Kidney (tissue), 22 donors: ENCODE measurements around the gene VENTX. TPM values are rescaled to one million over a fixed set of nuclear protein-coding genes. Genes with fewer than 3 reads are reported as not detected.

Source experiments
- DNase-seq, 5 donors: peaks; one replicate each; pipeline ENCODE4 v3.0.0-alpha.2; 2013 to 2020
- FAIRE-seq: peaks from 2 replicates; lab custom pipeline; 2012; peaks lifted over from hg19 to GRCh38; lab: Jason Lieb, UNC
- H3K27ac ChIP-seq, 2 donors: one replicate each; pipeline ENCODE4 v1.7.0; 2013; ENCODE audit warnings: low read depth in 2 of 2, low read length in 2 of 2, inconsistent platforms in 1 of 2
- H3K27me3 ChIP-seq: one replicate; pipeline ENCODE4 v1.7.1; 2013; ENCODE audit warnings: low read length, inconsistent platforms; ENCODE audit not compliant: control insufficient read depth, insufficient read depth
- H3K36me3 ChIP-seq, 3 donors: one replicate each; pipeline versions ENCODE4 v1.7.0 to v1.7.1; 2013; ENCODE audit warnings: low read length in 3 of 3, control low read depth in 1 of 3, inconsistent platforms in 1 of 3; ENCODE audit not compliant: insufficient read depth in 3 of 3, control insufficient read depth in 2 of 3
- H3K4me1 ChIP-seq, 3 donors: one replicate each; pipeline versions ENCODE4 v1.7.0 to v1.7.1; 2013; ENCODE audit warnings: low read length in 3 of 3, inconsistent platforms in 1 of 3, low read depth in 1 of 3; ENCODE audit not compliant: control insufficient read depth in 2 of 3, insufficient read depth in 2 of 3
- H3K4me3 ChIP-seq, 3 donors: one replicate each; pipeline versions ENCODE4 v1.7.0 to v1.8.1; 2013; ENCODE audit warnings: low read length in 3 of 3, control low read depth in 1 of 3, inconsistent platforms in 1 of 3
- H3K9ac ChIP-seq, 3 donors: one replicate each; pipeline versions ENCODE4 v1.7.0 to v1.7.1; 2013; ENCODE audit warnings: low read length in 3 of 3, control low read depth in 1 of 3, inconsistent platforms in 1 of 3
- H3K9me3 ChIP-seq, 3 donors: one replicate each; pipeline versions ENCODE4 v1.7.0 to v1.7.1; 2013; ENCODE audit warnings: low read length in 3 of 3, control low read depth in 1 of 3, inconsistent platforms in 1 of 3; ENCODE audit not compliant: control insufficient read depth in 2 of 3, insufficient read depth in 1 of 3
- intact Hi-C: fragments of 100-400 bp; cut with DNase I; formaldehyde crosslinking; loops from one replicate; pipeline ENCODE4 v1.11.1; 2022
- long read RNA-seq, 10 donors: library from polyadenylated mRNA in 1 of 10; unstranded in 1 of 10; transcript quantifications; one replicate each; pipeline ENCODE4 v2.0.0 and lab custom pipeline, GENCODE V29; 2021 to 2026
- polyA plus RNA-seq: library from polyadenylated mRNA; stranded (reverse); fragments of 350-450 nt; fragmentation: Illumina TruSeq; extraction: RNeasy Lipid Tissue Mini Kit (QIAGEN cat#74804); gene quantifications from one replicate; pipeline ENCODE4 v1.2.3, GENCODE V29; 2014; ENCODE audit warnings: low read depth, low replicate concordance; ENCODE audit not compliant: insufficient read depth
- total RNA-seq: library from RNA; stranded (reverse); fragmentation: NEBNext Ultra II Directional; extraction: Animal tissue kit (Norgen Biotek cat#: 25700); gene quantifications from one replicate; pipeline ENCODE4 v1.2.1, GENCODE V29; 2021
- TF ChIP-seq, protein P1 (sequence below): IDR thresholded peaks from 3 replicates; pipeline ENCODE4 v1.5.1; 2012; ENCODE audit warnings: mild to moderate bottlenecking, moderate library complexity, borderline replicate concordance; ENCODE audit not compliant: insufficient read depth; ENCODE audit errors: extremely low read depth
- donor health status: control.
- donor health status: control.
- donor health status: control.
- donor health status: control.
- donor health status: control.
- donor health status: DM: yes; HTN: yes; CAD: no.
- donor health status: Normal renal cell carcinoma (clear cell type).

VENTX gene, protein sequence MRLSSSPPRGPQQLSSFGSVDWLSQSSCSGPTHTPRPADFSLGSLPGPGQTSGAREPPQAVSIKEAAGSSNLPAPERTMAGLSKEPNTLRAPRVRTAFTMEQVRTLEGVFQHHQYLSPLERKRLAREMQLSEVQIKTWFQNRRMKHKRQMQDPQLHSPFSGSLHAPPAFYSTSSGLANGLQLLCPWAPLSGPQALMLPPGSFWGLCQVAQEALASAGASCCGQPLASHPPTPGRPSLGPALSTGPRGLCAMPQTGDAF
- 3.3 TPM for total RNA-seq
- 0.39 TPM for polyA plus RNA-seq
- long read RNA-seq, donor 1 = 0 reads
- long read RNA-seq, donor 2 = 0 reads
- long read RNA-seq, donor 3 = 0 reads
- long read RNA-seq, donor 4 = 0 reads
- long read RNA-seq, donor 5 = 0 reads
- long read RNA-seq, donor 6 = 0 reads
- long read RNA-seq, donor 7, partial matches to known transcripts = 1 of 3 reads
- long read RNA-seq, donor 7, other reads (novel, unspliced or antisense) = 1 of 3 reads
- long read RNA-seq, donor 8 = 0 reads
- long read RNA-seq, donor 9 = 0 reads
- long read RNA-seq, donor 10 = 0 reads

DNA sequence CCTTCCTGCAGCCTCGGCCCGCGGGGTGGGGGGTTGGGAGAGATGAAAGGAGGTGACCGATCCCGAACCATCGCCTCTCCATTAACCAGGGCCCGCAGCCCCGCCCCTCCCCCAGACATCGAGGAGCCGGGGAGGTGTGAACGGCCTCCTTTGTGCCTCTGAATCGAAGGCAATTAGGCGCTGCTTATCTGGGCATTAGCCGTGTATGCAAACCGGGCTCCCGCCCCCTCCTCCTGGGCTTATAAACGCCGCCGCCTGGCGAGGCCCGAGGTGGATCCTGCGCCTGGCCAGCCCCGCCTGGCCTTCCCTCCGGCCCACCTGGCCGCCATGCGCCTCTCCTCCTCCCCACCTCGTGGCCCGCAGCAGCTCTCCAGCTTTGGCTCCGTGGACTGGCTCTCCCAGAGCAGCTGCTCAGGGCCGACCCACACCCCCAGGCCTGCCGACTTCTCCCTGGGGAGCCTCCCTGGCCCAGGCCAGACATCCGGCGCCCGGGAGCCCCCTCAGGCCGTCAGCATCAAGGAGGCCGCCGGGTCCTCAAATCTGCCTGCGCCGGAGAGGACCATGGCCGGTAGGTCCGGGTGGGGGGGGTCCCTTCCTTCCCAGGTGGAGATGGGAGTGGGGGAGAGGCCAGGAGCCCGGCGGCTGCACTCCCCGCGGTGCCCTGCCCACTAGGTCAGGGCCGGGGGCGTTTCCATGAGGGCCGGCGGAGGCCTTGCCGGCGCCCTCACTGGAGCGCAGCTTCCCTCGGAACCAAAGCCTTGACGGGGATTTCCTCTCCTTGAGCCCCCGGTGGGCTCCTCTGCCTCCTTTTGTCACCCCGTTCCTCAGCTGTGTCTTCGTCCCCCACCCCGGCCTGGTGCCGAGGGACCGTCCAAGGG lies at the start of gene VENTX:
VENTX (plus strand) TSS at position 268 of the 878 bp plus-strand sequence; CDS start at position 328, 60 bp downstream.
- DNase-seq (peak in 2 of 5 donors; percentile 35 to 66), FAIRE-seq (no peak)
- Histone ChIP-seq H3K4me1 (peaks cover 0 to 4% (median 0%) of the 10 kb centered on the region in 3 donors), H3K9me3 (no peaks in the 10 kb centered on the region), H3K9ac (no peak within 1 kb of the TSS), H3K36me3 (no peaks in the 10 kb centered on the region), H3K27me3 (peaks cover 9% of the 10 kb centered on the region), H3K4me3 (no peak within 1 kb of the TSS), H3K27ac (no peak within 1 kb of the TSS)
- intact Hi-C loops = no loop called here
- TF ChIP-seq, protein P1, sequence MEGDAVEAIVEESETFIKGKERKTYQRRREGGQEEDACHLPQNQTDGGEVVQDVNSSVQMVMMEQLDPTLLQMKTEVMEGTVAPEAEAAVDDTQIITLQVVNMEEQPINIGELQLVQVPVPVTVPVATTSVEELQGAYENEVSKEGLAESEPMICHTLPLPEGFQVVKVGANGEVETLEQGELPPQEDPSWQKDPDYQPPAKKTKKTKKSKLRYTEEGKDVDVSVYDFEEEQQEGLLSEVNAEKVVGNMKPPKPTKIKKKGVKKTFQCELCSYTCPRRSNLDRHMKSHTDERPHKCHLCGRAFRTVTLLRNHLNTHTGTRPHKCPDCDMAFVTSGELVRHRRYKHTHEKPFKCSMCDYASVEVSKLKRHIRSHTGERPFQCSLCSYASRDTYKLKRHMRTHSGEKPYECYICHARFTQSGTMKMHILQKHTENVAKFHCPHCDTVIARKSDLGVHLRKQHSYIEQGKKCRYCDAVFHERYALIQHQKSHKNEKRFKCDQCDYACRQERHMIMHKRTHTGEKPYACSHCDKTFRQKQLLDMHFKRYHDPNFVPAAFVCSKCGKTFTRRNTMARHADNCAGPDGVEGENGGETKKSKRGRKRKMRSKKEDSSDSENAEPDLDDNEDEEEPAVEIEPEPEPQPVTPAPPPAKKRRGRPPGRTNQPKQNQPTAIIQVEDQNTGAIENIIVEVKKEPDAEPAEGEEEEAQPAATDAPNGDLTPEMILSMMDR = no peak

DNA sequence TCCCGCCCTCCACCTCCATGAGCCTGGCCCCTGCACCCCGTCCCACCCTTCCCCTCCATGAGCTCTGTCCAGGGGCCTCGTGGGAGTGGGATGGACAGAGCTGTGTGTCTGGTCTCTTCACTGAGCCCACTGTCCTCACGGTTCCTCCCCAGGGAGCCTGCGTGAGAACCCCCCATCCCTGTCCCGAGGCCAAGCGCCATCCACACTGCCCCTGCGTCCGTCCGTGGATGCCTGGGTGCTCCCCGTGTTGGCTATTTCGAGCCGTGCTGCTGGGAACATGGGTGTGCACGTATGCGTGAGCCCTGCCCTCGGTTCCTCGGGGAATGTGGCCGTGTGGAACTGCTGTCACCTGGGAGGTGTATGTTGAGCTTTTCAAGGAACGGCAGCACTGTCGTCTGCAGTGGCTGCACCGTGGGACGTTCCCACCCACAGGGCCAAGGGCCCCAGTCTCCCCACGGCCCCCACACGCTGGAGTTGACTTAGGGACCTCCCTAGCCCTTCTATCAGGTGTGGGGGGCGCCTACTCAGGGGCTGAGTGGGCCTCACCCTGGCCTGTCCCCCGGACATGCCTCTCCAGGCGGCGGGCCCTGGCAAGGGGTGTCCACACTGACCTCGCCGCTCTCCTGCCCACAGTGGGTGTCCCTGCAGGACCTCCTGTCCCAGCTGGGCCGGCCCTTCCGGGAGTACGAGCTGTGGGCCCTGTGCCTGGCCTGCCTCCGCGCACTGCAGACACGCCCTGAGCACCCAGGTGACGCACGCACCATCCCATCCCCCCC lies 49.6 kb upstream of the VENTX start:
- FAIRE-seq (no peak), DNase-seq (peak in 1 of 5 donors; percentile 68)
- Histone ChIP-seq H3K36me3 (peaks cover 0 to 2% (median 0%) of the 10 kb centered on the region in 3 donors), H3K9me3 (no peaks in the 10 kb centered on the region), H3K9ac (no peak overlapping the region), H3K4me3 (no peak overlapping the region), H3K27me3 (no peaks in the 10 kb centered on the region), H3K27ac (no peak overlapping the region), H3K4me1 (no peaks in the 10 kb centered on the region)
- intact Hi-C loops = no loop called here
- TF ChIP-seq, protein P1 = no peak

DNA sequence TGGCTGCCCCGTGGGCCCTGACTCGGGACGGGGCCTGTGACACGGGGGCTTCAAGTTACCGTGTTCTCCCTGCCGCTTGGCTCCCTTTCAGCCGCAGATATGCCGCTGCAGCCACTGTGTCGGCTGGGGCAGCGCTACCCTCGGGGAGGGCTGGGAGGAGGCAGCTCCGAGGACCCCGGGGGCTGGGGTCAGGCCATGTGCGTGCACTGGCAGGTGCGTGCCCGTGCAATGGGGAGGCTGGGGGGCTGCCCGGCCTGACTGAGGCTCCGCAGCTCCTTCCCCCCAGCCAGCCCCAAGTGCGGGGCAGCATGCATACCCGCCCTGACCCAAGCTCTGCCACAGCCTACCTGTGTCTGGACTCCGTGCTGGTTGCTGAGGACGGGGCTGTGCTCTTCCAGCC lies 48.4 kb upstream of the VENTX start:
- no peak overlapping the region for H3K9ac ChIP-seq
- DNase-seq (no peak), FAIRE-seq (no peak)
- no peaks in the 10 kb centered on the region for H3K4me1 ChIP-seq
- H3K36me3 ChIP-seq = no peaks in the 10 kb centered on the region
- no peaks in the 10 kb centered on the region for H3K27me3 ChIP-seq
- no peak overlapping the region for H3K4me3 ChIP-seq
- TF ChIP-seq, protein P1 = no peak
- H3K9me3 ChIP-seq = no peaks in the 10 kb centered on the region
- intact Hi-C loops = no loop called here
- no peak overlapping the region for H3K27ac ChIP-seq
